Measurements from ENCODE around the gene SLC37A1. TPM values are rescaled to one million over a fixed set of nuclear protein-coding genes. Genes with fewer than 3 reads are reported as not detected.

The SLC37A1 gene
- total and polyA plus RNA-seq, 2 of the 13 experiments (the other 11 are each of a cell fraction or from before 2014, with no cell fraction given): 0.22 to 0.40 TPM

DNA sequence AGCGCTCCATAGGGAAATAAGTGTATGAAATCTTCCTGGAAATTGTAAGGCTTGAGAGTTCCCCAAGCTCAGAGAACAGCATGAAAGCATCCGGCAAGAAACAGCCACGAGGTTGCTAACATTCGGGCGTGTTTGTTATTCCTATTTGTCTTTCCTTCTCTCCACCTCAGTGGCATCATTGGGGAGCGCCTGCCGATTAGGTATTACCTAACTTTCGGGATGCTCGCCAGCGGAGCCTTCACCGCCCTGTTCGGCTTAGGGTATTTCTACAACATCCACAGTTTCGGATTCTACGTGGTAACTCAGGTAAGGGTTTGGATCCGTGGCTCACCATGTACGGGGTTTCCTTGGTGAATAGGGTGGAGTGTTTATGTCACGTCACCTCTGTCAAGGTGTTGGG is 25.7 kb downstream of the SLC37A1 start (continued):
- TF ChIP-seq ZNF761 (CRISPR knock-in tag; conservative IDR thresholded peaks at IDR 0.05): no peak

DNA sequence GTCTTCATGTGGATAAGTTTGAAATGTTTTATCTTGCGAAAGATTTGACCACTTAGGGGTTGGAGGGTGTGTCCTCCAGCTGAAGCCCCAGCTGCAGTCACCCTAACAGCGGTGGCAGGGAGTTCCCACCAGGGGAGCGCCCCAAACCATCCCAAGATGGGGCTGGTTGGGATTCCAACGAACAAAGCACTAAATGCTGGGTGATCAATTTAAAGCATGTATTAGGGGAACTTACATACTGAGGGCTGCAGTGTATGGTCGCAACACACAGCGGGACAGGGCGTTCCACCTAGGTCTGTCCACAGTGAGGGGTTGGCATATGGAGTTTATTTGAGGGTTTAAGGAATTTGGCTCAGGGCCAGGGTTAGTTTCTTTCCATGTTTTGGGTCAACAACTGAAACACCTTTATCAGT is 26.3 kb downstream of the SLC37A1 start:
- no peak overlapping the region for H3K4me2 ChIP-seq (ENCODE audit: low read depth, low read length)
- intact Hi-C loops (cut with micrococcal nuclease; ENCODE audit: unreplicated experiment): no loop called here
- POLR2A ChIA-PET: no interaction called here
- no peak overlapping the region for H2AFZ ChIP-seq (ENCODE audit: low read length)
- WGBS (ENCODE audit: low lambda C conversion rate): 73% methylated on average over 5 of the region's 7 CpGs
- no peak overlapping the region for H3K4me3 ChIP-seq (replicated peaks in 1 of 3; ENCODE audit: insufficient read depth in 1 of 3, low read depth in 2 of 3, low read length in 3 of 3)
- CTCF ChIA-PET (ENCODE audit: low intra/inter-chr PET ratio, low total read pairs): no interaction called here
- in situ Hi-C loops (cut with HindIII; ENCODE audit: extremely low pct_ligation_motif_present, low pct_unique_long_range_greater_than_20kb): no loop called here
- H3K9ac ChIP-seq (ENCODE audit: insufficient read depth, low read depth, low read length): no peak overlapping the region
- H3K79me2 ChIP-seq (ENCODE audit: insufficient read depth, low read length): no peaks in the 10 kb centered on the region
- peak; percentile 69 for ATAC-seq
- peaks cover 0 to 3% of the 10 kb centered on the region in 2 experiments; a peak in 2 of 5 replicates for H3K27me3 ChIP-seq (ENCODE audit: control insufficient read depth in 1 of 2, insufficient read depth in 2 of 2, low read length in 2 of 2)
- TF ChIP-seq CTCF (CRISPR knock-in tag; IDR thresholded peaks at IDR 0.05) (peak; percentile 61), MAFK (conservative IDR thresholded peaks at IDR 0.05 in 1 of 2, IDR thresholded peaks at IDR 0.05 in 1 of 2; ENCODE audit: low read length in 2 of 2) (peak; percentile 70 to 74; a peak in 3 of 4 replicates), MAFF (IDR thresholded peaks at IDR 0.05; ENCODE audit: low read depth, low read length) (peak; percentile 70), STAG1 (CRISPR knock-in tag; IDR thresholded peaks at IDR 0.05) (peak; percentile 62), ZFP36 (IDR thresholded peaks at IDR 0.05; ENCODE audit: borderline replicate concordance, low read depth, low read length, partially characterized antibody) (no peak), ZNF329 (CRISPR knock-in tag; IDR thresholded peaks at IDR 0.05; ENCODE audit: low read depth) (no peak), ZNF703 (CRISPR knock-in tag; IDR thresholded peaks at IDR 0.05; ENCODE audit: borderline replicate concordance) (no peak), XRCC5 (optimal IDR thresholded peaks at IDR 0.05; ENCODE audit: low read length) (no peak), TRAFD1 (CRISPR knock-in tag; IDR thresholded peaks at IDR 0.05; ENCODE audit: borderline replicate concordance) (no peak), ZMAT3 (CRISPR knock-in tag; conservative IDR thresholded peaks at IDR 0.05) (no peak), ZMYM2 (CRISPR knock-in tag; IDR thresholded peaks at IDR 0.05) (no peak), RAD21 (CRISPR knock-in tag; IDR thresholded peaks at IDR 0.05) (0 out of 2 replicates have a peak, but pooled peaks have one; percentile 25), HMG20B (CRISPR knock-in tag; conservative IDR thresholded peaks at IDR 0.05) (no peak)
- TF ChIP-seq, protein P1, sequence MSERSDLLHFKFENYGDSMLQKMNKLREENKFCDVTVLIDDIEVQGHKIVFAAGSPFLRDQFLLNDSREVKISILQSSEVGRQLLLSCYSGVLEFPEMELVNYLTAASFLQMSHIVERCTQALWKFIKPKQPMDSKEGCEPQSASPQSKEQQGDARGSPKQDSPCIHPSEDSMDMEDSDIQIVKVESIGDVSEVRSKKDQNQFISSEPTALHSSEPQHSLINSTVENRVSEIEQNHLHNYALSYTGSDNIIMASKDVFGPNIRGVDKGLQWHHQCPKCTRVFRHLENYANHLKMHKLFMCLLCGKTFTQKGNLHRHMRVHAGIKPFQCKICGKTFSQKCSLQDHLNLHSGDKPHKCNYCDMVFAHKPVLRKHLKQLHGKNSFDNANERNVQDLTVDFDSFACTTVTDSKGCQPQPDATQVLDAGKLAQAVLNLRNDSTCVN (CRISPR knock-in tag; IDR thresholded peaks at IDR 0.05; ENCODE audit: borderline replicate concordance): no peak
- H3K27ac ChIP-seq (ENCODE audit: extremely low read length, insufficient read depth, low read length): no peak overlapping the region
- DNase-seq (ENCODE audit: low spot score): no peak
- FAIRE-seq: no peak
- no TSS peak for BruUV-seq (replicated peaks)
- H3K4me1 ChIP-seq (ENCODE audit: insufficient read depth, low read length): no peaks in the 10 kb centered on the region
- no peaks in the 10 kb centered on the region for H3K36me3 ChIP-seq (replicated peaks in 1 of 2; ENCODE audit: control insufficient read depth in 1 of 2, insufficient read depth in 2 of 2, low read length in 2 of 2)
- no peaks in the 10 kb centered on the region for H4K20me1 ChIP-seq (ENCODE audit: insufficient read depth, low read length)
- H3K9me3 ChIP-seq (ENCODE audit: low read length): no peaks in the 10 kb centered on the region

All from HepG2 (cell line).